Duodenal mucosa (tissue), 2 donors: ENCODE measurements around the gene HCRTR2.
"Not testable (repeated sequence)": the region's sequence is repeated elsewhere in the genome, so short reads cannot be mapped to it uniquely, and the experiment has no call there.

Experiments used
- H3K27ac ChIP-seq: one replicate; pipeline ENCODE4 v1.7.0; 2013; ENCODE audit warnings: low read depth, low read length
- H3K27me3 ChIP-seq, 2 donors: one replicate each; pipeline ENCODE4 v1.7.0; 2013; ENCODE audit warnings: low read length in 2 of 2, control low read depth in 1 of 2; ENCODE audit not compliant: insufficient read depth in 2 of 2, control insufficient read depth in 1 of 2
- H3K36me3 ChIP-seq, 2 donors: one replicate each; pipeline ENCODE4 v1.7.0; 2013; ENCODE audit warnings: low read length in 2 of 2, control low read depth in 1 of 2; ENCODE audit not compliant: insufficient read depth in 2 of 2, control insufficient read depth in 1 of 2
- H3K4me1 ChIP-seq, 2 donors: one replicate each; pipeline ENCODE4 v1.7.0; 2013; ENCODE audit warnings: low read length in 2 of 2, control low read depth in 1 of 2; ENCODE audit not compliant: insufficient read depth in 2 of 2, control insufficient read depth in 1 of 2
- H3K4me3 ChIP-seq, 2 donors: one replicate each; pipeline ENCODE4 v1.7.0; 2013; ENCODE audit warnings: low read length in 2 of 2, low read depth in 1 of 2
- H3K9ac ChIP-seq, 2 donors: one replicate each; pipeline ENCODE4 v1.7.0; 2013; ENCODE audit warnings: low read length in 2 of 2, low read depth in 1 of 2
- H3K9me3 ChIP-seq, 2 donors: one replicate each; pipeline ENCODE4 v1.7.0; 2013; ENCODE audit warnings: low read length in 2 of 2, control low read depth in 1 of 2; ENCODE audit not compliant: control insufficient read depth in 1 of 2

HCRTR2 gene

DNA sequence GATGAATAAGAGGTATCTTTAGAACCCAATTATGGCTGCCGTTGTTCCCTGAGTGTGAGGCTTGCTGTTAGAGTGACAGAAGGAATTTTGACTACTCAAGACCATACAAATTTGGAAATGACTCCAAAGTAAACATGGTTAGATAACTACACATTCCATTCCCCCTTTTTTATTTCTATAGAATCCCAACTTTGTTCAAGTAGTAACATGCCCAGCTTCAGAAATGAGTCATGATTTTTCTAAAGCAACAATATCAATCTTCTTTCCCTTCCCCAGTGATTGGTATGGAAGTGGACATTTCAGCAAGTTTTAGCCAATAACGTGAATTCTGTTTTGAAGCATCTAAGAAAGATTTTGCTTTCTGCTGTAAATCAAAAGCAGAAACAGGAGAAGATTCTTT is 37.8 kb downstream of the HCRTR2 start:
- Histone ChIP-seq H3K4me3 (no peak overlapping the region), H3K4me1 (no peaks in the 10 kb centered on the region), H3K27me3 (no peaks in the 10 kb centered on the region), H3K9ac (no peak overlapping the region), H3K27ac (no peak overlapping the region), H3K36me3 (no peaks in the 10 kb centered on the region), H3K9me3 (no peaks in the 10 kb centered on the region)

- Histone ChIP-seq H3K9ac (no peak overlapping the region), H3K9me3 (no peaks in the 10 kb centered on the region), H3K4me3 (no peak overlapping the region), H3K36me3 (no peaks in the 10 kb centered on the region), H3K27me3 (no peaks in the 10 kb centered on the region), H3K27ac (no peak overlapping the region), H3K4me1 (no peaks in the 10 kb centered on the region)
These were observed 46.6 kb downstream of the HCRTR2 start for GRCh38 chr6:55220961-55221360.

GRCh38 chr6:55227862-55228261 is 53.5 kb downstream of the HCRTR2 start:
- no peaks in the 10 kb centered on the region for H3K27me3 ChIP-seq
- H3K36me3 ChIP-seq: no peaks in the 10 kb centered on the region
- no peak overlapping the region for H3K4me3 ChIP-seq
- no peak overlapping the region for H3K27ac ChIP-seq
- no peaks in the 10 kb centered on the region for H3K4me1 ChIP-seq
- H3K9me3 ChIP-seq: no peaks in the 10 kb centered on the region
- no peak overlapping the region for H3K9ac ChIP-seq

- H3K36me3 ChIP-seq: no peaks in the 10 kb centered on the region
- no peak overlapping the region for H3K27ac ChIP-seq
These were observed 64.8 kb downstream of the HCRTR2 start for GRCh38 chr6:55239099-55239498.

GRCh38 chr6:55240975-55241605 is 66.8 kb downstream of the HCRTR2 start:
- H3K9me3 ChIP-seq, H3K9ac ChIP-seq, H3K27me3 ChIP-seq, H3K4me3 ChIP-seq, H3K36me3 ChIP-seq, H3K27ac ChIP-seq: not testable (repeated sequence)
- H3K4me1 ChIP-seq: peaks cover 0 to 10% of the 10 kb centered on the region in 2 donors

More at GRCh38 chr6:55239099-55239498, 64.8 kb downstream of the HCRTR2 start:
- Histone ChIP-seq H3K9ac (no peak overlapping the region), H3K27me3 (no peaks in the 10 kb centered on the region), H3K9me3 (no peaks in the 10 kb centered on the region), H3K4me3 (no peak overlapping the region), H3K4me1 (peaks cover 0 to 10% of the 10 kb centered on the region in 2 donors)

- Histone ChIP-seq H3K9ac (no peak overlapping the region), H3K27ac (no peak overlapping the region), H3K4me3 (no peak overlapping the region), H3K4me1 (no peaks in the 10 kb centered on the region), H3K36me3 (no peaks in the 10 kb centered on the region), H3K27me3 (no peaks in the 10 kb centered on the region), H3K9me3 (no peaks in the 10 kb centered on the region)
These were observed 76.1 kb downstream of the HCRTR2 start for GRCh38 chr6:55250400-55250799.

- Histone ChIP-seq H3K27me3 (no peaks in the 10 kb centered on the region), H3K4me3 (no peak overlapping the region), H3K9me3 (no peaks in the 10 kb centered on the region), H3K9ac (no peak overlapping the region), H3K36me3 (no peaks in the 10 kb centered on the region), H3K27ac (no peak overlapping the region), H3K4me1 (no peaks in the 10 kb centered on the region)
These were observed 80.8 kb downstream of the HCRTR2 start for GRCh38 chr6:55255113-55255512.

DNA sequence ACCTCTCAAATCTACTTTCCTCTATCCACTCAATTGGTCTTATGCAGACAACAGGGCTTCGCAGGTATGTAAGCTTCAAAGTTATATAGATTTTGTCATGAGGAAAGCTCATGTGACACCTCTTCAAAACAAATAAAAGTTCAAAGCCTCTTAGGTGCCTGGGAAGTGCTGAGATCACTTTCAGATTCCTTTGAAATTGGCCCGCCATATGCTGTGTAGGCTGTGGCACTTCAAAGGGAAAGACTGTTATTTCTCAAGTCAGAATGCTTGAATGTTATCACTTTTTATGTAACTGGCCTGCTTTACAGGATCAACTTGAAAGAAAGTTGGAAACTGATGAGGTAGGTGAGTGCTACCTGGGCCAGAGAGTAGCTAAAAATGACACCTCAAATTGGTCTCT is 85.9 kb downstream of the HCRTR2 start:
- Histone ChIP-seq H3K27ac (no peak overlapping the region), H3K36me3 (no peaks in the 10 kb centered on the region), H3K27me3 (no peaks in the 10 kb centered on the region), H3K9ac (no peak overlapping the region), H3K4me1 (no peaks in the 10 kb centered on the region), H3K4me3 (no peak overlapping the region), H3K9me3 (no peaks in the 10 kb centered on the region)

DNA sequence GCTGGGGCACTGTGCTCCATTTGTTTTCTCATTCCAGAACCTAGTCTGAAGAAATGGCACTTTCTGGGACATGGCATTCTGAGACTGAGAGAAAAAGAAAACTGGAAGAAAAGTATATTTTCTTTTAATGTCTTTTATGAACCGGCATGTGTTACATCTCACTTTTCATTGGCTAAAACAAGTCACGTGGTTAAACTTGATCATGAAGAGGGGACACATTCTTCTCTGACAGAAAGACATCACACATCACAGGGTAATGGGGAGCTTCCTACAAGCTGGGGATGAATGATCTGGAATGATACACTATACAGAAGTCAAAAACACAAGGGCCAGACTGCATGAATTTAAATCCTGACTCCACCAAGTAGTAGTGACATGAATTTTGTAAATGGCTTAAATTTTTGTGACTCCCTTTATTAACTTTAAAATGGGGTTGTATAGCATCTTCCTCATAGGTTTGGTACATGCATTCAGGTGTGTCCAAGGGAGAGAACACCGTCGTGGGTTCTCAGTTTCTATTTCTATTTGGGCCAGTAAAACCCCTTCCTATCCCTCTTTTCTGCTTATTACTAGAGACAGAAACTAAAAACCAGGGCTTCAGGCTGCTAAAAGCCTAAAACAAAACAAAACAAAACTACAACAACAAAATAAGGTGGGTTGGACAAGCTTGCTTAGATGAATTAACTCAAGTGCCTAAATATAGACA is 91.2 kb downstream of the HCRTR2 start:
- no peaks in the 10 kb centered on the region for H3K36me3 ChIP-seq
- H3K4me3 ChIP-seq: no peak overlapping the region
- H3K27ac ChIP-seq: no peak overlapping the region
- H3K9me3 ChIP-seq: no peaks in the 10 kb centered on the region
- no peaks in the 10 kb centered on the region for H3K4me1 ChIP-seq
- no peak overlapping the region for H3K9ac ChIP-seq
- H3K27me3 ChIP-seq: no peaks in the 10 kb centered on the region

DNA sequence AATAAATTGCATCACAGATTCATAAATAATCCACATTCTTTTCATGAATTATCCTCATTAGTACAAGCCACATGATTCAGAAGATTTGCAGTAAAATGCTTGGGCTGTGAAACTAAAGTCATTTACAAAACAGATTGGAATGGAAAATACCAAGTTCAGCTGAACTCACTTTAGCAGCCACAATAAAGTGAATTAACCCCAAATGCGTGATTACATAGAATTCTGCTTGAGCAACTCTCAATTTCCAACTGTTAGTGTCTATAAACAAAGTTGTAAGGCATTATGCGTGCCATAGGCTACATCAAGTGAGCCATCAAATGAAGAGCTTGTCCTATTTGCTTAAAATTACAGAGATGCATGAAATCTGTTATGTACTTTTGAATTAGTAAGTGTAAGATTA is 92.6 kb downstream of the HCRTR2 start:
- Histone ChIP-seq H3K36me3 (no peaks in the 10 kb centered on the region), H3K27ac (no peak overlapping the region), H3K9ac (no peak overlapping the region), H3K27me3 (no peaks in the 10 kb centered on the region), H3K4me1 (no peaks in the 10 kb centered on the region), H3K9me3 (no peaks in the 10 kb centered on the region), H3K4me3 (no peak overlapping the region)
